CD4-positive, alpha-beta T cell treated with Interleukin-6 at 100 ng/mL for 8 hours (primary cell): ENCODE data around the gene UFC1.

Source experiments
- DNase-seq: peaks from one replicate; pipeline ENCODE4 v3.0.0-alpha.2; 2020; ENCODE audit warnings: mixed read lengths, low spot score

The UFC1 gene

DNA sequence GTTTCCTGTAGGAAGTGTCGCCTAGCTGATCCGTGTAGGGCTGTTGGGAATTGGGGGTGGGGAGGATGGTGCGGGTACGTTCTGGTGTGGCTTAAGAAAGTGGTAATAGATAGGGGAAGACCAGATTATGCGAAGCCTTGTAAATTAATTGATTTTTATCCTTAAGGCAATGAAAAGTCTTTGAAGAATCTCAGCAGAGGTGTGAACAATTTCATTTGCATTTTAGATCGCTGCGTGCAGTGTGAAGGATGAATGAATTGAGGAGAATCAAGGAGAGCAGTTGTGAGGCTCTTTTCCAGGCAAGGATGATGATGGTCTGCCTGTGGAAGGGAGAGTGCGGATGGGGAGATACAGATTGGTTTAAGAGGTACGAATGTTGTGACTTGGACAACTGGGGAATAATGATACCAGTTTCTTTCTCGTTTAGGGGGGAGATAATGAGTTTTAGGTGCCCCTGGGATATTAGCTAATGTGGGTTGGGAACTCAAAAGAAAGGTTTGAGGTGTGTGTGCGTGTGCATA lies 20.5 kb upstream of the UFC1 start:
- no peak for DNase-seq

- no peak for DNase-seq
Observed at GRCh38 chr1:161137881-161138280, 15.9 kb upstream of the UFC1 start.

DNA sequence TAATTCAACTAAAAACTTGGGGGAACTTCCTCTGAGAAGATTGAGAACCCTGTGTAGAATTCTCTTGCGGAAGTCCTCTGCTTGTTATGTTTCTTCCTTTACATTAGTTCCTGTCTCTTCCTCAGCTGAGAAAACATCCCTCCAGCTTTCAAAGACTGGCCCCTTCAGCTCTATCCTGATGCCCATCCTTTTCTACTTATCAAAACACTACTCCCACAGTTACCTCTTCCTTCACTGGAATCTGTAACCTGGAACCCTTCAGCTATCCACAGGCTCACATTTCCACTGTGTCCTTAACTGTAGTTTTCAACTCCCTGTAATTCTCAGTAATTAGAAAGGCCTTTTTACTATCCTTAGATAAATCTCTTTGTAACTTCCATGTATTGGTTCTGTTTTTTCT lies 15.3 kb upstream of the UFC1 start:
- DNase-seq: no peak

GRCh38 chr1:161139766-161140165 lies 14.0 kb upstream of the UFC1 start:
- DNase-seq: peak; percentile 35

DNA sequence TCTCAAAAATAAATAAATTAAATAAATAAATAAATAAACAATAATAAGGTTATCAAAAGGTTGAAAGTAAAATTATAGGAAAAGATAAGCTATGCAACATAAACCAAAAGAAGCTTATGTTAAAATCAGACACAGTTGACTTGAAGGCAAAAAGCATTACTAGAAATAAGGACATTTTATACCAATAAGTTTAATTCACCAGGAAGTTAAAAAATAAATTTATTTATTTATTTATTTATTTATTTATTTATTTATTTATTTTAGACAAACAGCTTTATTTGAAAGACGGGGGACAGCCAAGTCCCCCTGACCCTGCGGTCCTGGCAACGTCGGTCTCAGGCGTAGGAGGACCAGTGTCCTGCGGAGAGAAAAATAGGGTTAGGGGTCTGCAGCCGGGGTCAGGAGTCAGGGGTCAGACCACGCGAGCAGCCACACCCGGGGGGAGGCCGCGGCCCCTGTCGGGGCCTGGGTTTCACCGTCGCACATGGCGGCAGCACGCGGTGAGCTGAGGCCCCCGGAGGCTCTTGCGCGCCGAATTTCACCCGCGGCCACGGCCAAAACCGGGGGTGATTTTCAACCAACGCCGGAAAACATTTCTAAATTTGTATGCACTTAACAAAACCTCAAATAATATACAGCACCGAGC lies 12.9 kb upstream of the UFC1 start:
- no peak for DNase-seq

GRCh38 chr1:161145832-161146231 lies 7.9 kb upstream of the UFC1 start:
- no peak for DNase-seq

- DNase-seq: no peak
Observed at GRCh38 chr1:161153176-161153575, 602 bp upstream of the UFC1 start.

DNA sequence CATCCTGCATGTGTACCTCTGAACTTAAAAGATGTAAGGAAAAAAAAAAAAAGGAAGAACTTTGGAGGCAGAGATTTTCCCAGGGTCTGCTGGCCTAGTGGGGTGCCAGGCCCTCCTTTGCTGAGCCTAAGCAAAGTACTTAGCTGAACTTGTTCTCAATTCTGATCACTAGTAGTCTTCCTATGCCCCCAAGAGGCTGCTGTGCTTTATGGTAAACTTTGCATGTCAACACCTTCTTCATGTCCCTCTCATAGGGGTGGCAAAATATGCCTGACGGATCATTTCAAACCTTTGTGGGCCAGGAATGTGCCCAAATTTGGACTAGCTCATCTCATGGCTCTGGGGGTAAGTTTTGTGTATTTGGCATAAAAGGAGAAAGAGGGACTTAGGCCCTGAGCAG lies 4.1 kb downstream of the UFC1 start:
- no peak for DNase-seq

DNA sequence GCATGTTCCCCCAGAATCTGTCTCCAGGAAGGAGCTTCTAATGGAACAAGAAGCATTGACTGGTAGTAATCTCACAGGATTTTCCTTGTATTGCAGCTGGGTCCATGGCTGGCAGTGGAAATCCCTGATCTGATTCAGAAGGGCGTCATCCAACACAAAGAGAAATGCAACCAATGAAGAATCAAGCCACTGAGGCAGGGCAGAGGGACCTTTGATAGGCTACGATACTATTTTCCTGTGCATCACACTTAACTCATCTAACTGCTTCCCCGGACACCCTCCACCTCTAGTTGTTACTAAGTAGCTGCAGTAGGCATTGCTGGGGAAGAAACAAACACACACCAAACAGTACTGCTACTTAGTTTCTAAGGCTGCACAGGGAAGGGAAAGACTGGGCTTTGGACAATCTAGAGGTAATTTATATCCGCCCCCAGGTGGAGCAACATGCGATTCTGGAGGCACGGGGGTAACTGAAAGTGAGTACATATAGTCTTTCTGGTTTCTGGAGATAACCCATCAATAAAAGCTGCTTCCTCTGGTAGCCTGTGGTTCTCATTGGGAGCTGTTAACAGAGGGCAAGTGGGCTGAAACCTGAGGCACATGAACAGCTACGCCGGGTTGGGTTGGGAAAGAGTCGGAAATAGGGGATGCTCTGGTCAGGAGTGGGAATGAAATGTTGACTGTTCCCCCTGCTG lies 4.7 kb downstream of the UFC1 start:
- DNase-seq: no peak

- peak; percentile 90 for DNase-seq
Observed at GRCh38 chr1:161159087-161159912, 5.5 kb downstream of the UFC1 start, which contains the start of gene USP21. Gene USP21 (plus strand): TSS chr1:161159500. CDS start chr1:161160641, 1,141 bp downstream.

DNA sequence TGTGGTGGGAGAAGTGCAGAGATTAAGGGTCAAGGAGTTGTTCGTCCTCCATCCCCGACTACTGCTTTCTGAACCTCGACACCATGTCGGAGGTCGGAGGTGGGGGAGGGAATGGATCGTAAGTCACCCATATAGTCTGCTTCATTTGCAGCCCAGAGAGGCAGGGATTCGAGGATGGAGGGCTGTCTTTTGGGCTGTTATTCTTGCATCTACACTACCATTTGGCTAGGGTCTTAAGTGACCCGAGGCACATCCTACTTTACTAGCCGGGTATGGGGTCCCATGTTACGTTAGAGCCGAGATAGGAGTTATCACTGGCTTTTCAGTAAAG lies 6.1 kb downstream of the UFC1 start:
- DNase-seq: no peak

DNA sequence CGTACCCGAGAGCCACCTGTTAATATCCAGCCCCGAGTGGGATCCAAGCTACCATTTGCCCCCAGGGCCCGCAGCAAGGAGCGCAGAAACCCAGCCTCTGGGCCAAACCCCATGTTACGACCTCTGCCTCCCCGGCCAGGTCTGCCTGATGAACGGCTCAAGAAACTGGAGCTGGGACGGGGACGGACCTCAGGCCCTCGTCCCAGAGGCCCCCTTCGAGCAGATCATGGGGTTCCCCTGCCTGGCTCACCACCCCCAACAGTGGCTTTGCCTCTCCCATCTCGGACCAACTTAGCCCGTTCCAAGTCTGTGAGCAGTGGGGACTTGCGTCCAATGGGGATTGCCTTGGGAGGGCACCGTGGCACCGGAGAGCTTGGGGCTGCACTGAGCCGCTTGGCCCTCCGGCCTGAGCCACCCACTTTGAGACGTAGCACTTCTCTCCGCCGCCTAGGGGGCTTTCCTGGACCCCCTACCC lies 6.9 kb downstream of the UFC1 start:
- DNase-seq: no peak

- no peak for DNase-seq
Observed at GRCh38 chr1:161161652-161162051, 7.9 kb downstream of the UFC1 start.

GRCh38 chr1:161162052-161162451 lies 8.3 kb downstream of the UFC1 start:
- no peak for DNase-seq

GRCh38 chr1:161162806-161163205 lies 9.0 kb downstream of the UFC1 start:
- DNase-seq: no peak

GRCh38 chr1:161163793-161164192 lies 10.0 kb downstream of the UFC1 start:
- no peak for DNase-seq

- DNase-seq: no peak
Observed at GRCh38 chr1:161164901-161165610, 11.3 kb downstream of the UFC1 start.

GRCh38 chr1:161165742-161166668 lies 12.2 kb downstream of the UFC1 start, which contains the start of gene PPOX:
Gene PPOX (plus strand): TSS chr1:161166426. CDS start chr1:161166848, 422 bp downstream.
- peak; percentile 93 for DNase-seq

- DNase-seq: no peak
Observed at GRCh38 chr1:161166669-161167548, 13.1 kb downstream of the UFC1 start.

DNA sequence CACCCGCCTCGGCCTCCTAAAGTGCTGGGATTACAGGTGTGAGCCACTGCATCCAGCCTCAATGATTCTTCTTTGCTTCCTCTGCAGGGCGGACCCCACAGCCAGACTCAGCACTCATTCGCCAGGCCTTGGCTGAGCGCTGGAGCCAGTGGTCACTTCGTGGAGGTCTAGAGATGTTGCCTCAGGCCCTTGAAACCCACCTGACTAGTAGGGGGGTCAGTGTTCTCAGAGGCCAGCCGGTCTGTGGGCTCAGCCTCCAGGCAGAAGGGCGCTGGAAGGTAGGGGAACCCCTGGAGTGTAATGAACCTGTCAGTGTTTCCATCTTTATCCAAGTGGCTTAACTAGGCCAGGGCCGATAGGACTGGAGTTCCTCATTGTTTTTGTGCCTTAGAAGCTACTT lies 15.1 kb downstream of the UFC1 start:
- no peak for DNase-seq
